LoVo (cell line): Measurements from ENCODE around the gene C6orf62.
"Not testable (repeated sequence)": the region's sequence is repeated elsewhere in the genome, so short reads cannot be mapped to it uniquely, and the experiment has no call there.

Experiments
- DNase-seq: peaks from one replicate; pipeline ENCODE4 v3.0.0-alpha.2; 2016; ENCODE audit warnings: low spot score

The C6orf62 gene

GRCh38 chr6:24742216-24742738, 23.3 kb upstream of the C6orf62 start:
- no peak for DNase-seq

- DNase-seq: no peak
Measured at GRCh38 chr6:24740861-24741260, 21.9 kb upstream of the C6orf62 start.

- no peak for DNase-seq
Measured at GRCh38 chr6:24738741-24739140, 19.8 kb upstream of the C6orf62 start.

GRCh38 chr6:24734710-24735109, 15.8 kb upstream of the C6orf62 start:
- DNase-seq: not testable (repeated sequence)

- DNase-seq: no peak
Measured at GRCh38 chr6:24734166-24734565, 15.2 kb upstream of the C6orf62 start.

- DNase-seq: not testable (repeated sequence)
Measured at GRCh38 chr6:24731456-24732134, 12.6 kb upstream of the C6orf62 start.

- not testable (repeated sequence) for DNase-seq
Measured at GRCh38 chr6:24730653-24731052, 11.7 kb upstream of the C6orf62 start.

- no peak for DNase-seq
Measured at GRCh38 chr6:24723270-24723669, 4.3 kb upstream of the C6orf62 start.

- DNase-seq: no peak
Measured at GRCh38 chr6:24721461-24722215, 2.7 kb upstream of the C6orf62 start.

- DNase-seq: peak; percentile 99
Measured at GRCh38 chr6:24720604-24721460, 1.9 kb upstream of the C6orf62 start.

- DNase-seq: peak; percentile 23
Measured at GRCh38 chr6:24720131-24720603, 1.2 kb upstream of the C6orf62 start.

GRCh38 chr6:24718449-24719124, 367 bp downstream of the C6orf62 start:
- no peak for DNase-seq

- DNase-seq: not testable (repeated sequence)
Measured at GRCh38 chr6:24716602-24717148, 2.3 kb downstream of the C6orf62 start.

GRCh38 chr6:24710519-24711303, 8.2 kb downstream of the C6orf62 start:
- DNase-seq: no peak

- no peak for DNase-seq
Measured at GRCh38 chr6:24709014-24709711, 9.8 kb downstream of the C6orf62 start.

GRCh38 chr6:24708612-24709011, 10.3 kb downstream of the C6orf62 start:
- no peak for DNase-seq

- DNase-seq: no peak
Measured at GRCh38 chr6:24704468-24704867, 14.5 kb downstream of the C6orf62 start.

- no peak for DNase-seq
Measured at GRCh38 chr6:24702720-24703282, 16.2 kb downstream of the C6orf62 start.

- DNase-seq: no peak
Measured at GRCh38 chr6:24699521-24700359, 19.2 kb downstream of the C6orf62 start.
